NCI-H2029 (cell line): ENCODE data around the gene COPB2.

Experiments
- DNase-seq: peaks from one replicate; lab custom pipeline; 2025; lab: John Stamatoyannopoulos, UW

The COPB2 gene

GRCh38 chr3:139307601-139308555 is 81.6 kb downstream of the COPB2 start:
- no peak for DNase-seq
